Posterior cingulate gyrus (tissue), 11 donors: ENCODE data around the gene KLK1.
"Not testable (repeated sequence)": the region's sequence is repeated elsewhere in the genome, so short reads cannot be mapped to it uniquely, and the experiment has no call there.

Source experiments
- DNase-seq, 10 donors: peaks; one replicate each; pipeline versions ENCODE4 v3.0.0 to v3.0.0-alpha.2; 2020 to 2021; ENCODE audit warnings: mixed read lengths in 3 of 10
- intact Hi-C: fragments of 100-400 bp; cut with DNase I; formaldehyde crosslinking; loops from one replicate; pipeline ENCODE4 v1.15.1; 2023

KLK1 gene

GRCh38 chr19:50772912-50773311 is 50.7 kb downstream of the KLK1 start:
- intact Hi-C loops, DNase-seq: not testable (repeated sequence)

- intact Hi-C loops, result no loop called here
Measured at GRCh38 chr19:50772476-50772875, 51.1 kb downstream of the KLK1 start.

GRCh38 chr19:50770888-50771287 is 52.7 kb downstream of the KLK1 start:
- intact Hi-C loops, result no loop called here
- DNase-seq, result no peak

More at GRCh38 chr19:50772476-50772875, 51.1 kb downstream of the KLK1 start:
- no peak for DNase-seq

GRCh38 chr19:50770164-50770563 is 53.4 kb downstream of the KLK1 start, which contains the start of gene GPR32:
Gene GPR32, plus strand, starts transcription at chr19:50770464. Its CDS starts 137 bp downstream, at chr19:50770601.
- intact Hi-C loops, DNase-seq: not testable (repeated sequence)
